ENCODE measurements around the gene BRI3BP.
"Not testable (repeated sequence)": the region's sequence is repeated elsewhere in the genome, so short reads cannot be mapped to it uniquely, and the experiment has no call there.

BRI3BP gene

DNA sequence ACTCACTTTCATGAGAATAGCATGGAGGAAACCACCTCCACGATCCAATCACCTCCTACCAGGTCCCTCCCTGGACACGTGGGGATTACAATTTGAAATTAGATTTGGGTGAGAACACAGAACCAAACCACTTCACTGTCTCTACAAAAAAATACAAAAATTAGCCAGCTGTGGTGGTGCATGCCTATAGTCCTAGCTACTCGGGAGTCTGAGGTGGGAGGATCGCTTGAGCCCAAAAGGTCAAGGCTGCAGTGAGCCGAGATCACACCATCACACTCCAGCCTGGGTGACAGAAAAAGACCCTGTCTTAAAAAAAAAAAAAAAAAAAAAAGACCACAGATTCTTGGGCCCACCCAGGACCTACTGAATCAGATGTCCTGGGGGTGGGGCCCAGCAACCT is 28.3 kb downstream of the BRI3BP start:
- DNase-seq (ENCODE audit: low spot score), result no peak

DNA sequence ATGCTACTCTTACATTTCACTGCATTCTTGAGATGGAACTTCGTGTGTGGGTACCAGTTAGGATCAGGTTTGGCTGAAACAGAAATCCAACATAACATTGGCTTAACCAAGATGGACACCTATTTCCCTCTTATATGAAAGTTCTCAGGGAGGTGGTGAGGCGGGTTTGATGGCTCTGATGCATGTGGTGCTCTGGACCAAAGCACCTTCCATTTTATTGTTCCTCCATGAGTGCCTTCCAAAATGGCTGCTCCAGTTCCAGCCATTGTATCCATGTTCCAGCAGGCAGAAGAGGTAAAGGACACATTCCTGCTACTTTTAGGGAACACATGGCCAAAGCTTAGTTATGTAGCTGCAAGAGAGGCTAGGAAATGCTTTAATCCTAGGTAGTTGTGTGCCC is 29.6 kb downstream of the BRI3BP start:
- DNase-seq (ENCODE audit: low spot score), result no peak

DNA sequence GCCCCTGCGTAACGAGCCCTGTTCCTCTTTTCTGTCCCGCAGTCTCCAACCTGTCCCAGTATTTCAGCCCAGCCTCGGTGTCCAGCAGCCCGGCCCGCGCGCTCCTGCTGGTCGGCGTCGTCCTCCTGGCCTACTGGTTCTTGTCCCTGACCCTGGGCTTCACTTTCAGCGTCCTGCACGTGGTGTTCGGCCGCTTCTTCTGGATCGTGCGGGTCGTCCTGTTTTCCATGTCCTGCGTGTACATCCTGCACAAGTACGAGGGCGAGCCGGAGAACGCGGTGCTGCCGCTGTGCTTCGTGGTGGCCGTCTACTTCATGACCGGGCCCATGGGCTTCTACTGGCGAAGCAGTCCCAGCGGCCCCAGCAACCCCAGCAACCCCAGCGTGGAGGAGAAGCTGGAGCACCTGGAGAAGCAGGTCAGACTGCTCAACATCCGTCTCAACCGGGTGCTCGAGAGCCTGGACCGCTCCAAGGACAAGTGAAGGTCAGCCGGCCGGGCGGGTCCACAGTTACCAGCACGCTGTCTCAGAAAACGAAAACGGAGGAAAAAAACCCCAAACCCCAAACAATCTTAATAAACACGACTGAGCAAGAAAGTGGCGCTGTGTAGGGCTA is 31.6 kb downstream of the BRI3BP start:
- no peak for DNase-seq (ENCODE audit: low spot score)

DNA sequence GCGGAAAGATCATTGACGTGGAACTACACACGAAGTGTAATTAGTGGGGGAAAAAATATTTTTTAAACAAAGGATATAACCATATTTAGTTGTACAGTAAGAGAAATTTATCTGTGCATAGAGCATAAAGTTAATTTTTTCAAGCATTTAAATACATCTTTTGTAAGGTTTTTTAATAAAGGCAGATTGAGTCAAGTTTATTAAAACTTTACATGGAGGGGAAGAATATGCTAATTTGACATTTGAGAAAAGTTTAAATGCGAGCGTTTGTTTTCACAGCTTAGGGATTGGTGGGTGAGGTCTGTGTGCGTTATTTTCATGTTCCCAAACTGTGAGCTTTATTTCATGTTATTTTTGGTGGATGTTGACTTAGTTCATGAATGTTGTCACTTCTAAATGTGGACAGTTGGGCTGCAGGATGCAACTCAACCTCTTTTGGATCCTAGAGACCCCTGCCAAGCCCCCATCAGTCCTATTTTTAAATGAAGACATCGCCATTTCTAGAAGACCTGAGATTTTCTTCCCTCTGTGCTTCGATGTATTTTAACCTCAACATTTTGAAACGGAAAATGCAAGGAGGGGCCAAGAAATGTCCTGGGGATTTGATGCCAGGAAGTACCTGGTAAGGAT is 32.3 kb downstream of the BRI3BP start:
- no peak for DNase-seq (ENCODE audit: low spot score)

DNA sequence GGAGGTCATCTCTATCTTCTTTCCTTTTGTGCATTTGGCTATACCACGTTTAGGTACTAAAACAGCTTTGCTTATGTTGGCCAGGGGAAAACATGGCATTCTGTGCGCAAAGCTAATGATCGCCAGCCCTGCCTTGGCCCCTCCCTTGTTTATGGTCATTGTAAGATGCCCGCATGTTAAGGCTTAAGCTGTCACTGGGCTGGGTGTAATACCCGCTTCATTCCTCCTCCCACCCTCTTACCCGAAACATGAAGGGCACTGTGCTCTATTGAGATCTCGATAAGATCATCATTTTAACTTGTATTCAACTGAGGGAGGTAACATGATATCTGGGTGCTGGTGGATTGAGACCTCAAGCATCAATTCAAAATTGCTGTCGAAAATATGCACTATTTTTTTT is 34.7 kb downstream of the BRI3BP start:
- DNase-seq (ENCODE audit: low spot score), result no peak

DNA sequence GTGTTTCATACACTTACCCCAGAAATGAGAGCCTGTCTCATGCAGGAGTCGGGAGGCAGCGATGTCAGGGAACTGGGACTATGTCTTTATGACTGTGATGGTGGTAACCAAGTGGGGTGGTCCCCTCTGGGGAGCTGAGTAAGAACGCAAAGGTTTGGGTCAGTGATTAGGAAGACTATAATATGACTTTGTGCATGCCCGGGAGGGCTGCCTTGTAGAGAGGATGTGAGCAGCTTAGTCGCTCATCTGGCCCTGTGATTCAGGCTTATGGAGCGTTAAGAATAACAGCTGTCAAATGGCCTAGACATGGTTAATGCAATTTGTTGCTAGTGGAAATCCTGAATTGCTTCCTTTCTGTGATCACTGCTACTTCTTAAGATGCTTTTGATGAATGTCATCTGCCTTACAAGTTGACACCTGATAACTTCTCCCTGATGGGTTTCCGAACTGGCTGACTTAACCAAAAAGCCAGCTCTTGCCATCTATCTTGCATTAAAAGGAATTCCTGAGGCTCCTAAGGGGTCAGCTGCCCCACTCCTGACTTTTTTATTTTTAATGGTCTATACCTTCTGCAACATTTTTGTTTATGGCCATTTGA is 36.4 kb downstream of the BRI3BP start:
- DNase-seq (ENCODE audit: low spot score), result no peak

DNA sequence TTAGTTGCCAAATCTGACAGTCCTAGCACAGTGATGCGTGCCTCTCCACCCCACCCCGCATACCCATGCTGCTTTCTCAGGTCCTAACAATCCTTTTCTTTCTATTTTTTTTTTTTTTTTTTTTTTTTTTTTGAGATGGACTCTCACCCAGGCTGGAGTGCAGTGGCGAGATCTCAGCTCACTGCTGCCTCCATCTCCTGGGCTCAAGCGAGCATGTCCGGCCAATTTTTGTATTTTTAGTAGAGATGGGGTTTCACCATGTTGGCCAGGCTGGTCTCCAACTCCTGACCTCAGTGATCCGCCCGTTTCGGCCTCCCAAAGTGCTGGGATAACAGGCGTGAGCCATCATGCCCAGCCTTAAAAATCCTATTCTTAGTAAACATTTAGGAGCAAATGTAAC is 38.0 kb downstream of the BRI3BP start:
- DNase-seq (ENCODE audit: low spot score), result not testable (repeated sequence)

DNA sequence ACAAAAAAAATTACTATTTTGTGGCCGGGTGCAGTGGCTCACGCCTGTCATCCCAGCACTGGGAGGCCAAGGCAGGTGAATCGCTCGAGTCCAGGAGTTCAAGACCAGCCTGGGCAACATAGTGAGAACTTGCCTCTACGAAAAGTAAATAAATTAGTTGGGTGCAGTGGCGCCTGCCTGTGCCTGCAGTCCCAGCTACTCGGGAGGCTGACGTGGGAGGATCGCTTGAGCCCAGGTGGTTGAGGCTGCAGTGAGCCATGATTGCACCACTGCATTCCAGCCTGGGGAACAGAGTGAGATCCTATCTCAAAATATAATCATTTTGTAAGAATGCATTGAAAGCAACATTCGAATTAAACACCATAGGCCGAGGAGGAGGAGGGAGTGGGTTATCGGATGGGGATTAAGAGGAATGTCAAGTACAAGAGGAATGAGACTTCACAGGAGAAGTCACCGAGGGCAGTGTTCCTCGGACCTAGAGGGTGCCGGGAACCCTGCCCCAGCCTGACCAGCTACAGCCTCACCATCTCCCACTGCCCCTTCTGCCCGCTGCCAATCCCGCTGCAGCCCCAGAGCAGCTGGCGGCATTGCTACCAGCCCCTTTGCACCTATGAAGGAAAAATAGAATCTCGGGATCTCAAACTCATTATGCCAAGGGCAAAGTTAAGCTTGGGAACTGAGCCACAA is 39.2 kb downstream of the BRI3BP start:
- DNase-seq (ENCODE audit: low spot score), result no peak

DNA sequence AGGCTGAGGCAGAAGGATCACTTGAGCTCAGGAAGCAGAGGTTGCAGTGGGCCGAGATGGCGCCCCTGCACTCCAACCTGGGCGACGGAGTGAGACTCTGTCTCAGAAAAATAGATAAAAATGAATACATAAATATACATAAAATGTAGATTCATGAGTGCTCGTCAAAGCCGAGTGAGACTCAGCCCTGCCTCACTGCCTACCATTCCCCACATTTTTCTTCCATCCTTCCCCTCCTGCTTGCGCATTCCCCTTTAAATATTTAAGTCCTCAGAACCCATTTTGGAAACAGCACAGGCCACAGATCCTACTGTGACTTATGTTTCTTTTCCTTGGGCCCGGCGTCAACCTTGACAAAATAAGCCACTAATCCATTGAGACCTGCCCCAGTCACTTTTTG is 39.8 kb downstream of the BRI3BP start:
- DNase-seq (ENCODE audit: low spot score), result no peak

DNA sequence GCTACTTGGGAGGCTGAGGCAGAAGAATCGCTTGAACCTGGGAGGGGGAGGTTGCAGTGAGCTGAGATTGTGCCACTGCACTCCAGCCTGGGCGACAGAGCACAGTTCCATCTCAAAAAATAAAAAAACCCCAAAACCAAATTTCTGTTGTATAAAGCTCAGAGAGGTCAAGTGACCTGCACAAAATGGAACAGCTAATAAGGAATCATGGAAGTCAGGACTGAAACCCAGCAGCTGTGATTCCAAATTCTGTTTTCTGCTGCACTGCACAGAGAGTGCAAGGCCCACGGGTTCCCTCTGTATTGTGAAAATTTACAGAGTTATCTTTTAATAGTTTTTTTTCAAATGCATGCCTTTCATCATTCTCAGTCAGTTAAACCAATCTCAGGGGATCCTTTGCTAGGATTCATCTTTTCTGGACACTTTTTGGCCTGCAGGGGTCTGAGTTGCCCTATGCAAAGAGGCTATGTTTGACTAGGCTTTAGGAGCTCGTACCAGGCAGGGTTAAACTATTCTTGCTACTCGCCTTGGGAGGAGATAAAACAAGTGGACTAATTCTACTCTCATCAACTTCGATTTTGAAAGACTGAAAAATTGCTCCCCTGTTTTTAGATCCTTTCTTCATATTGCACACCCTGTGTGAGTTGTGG is 45.7 kb downstream of the BRI3BP start:
- no peak for DNase-seq (ENCODE audit: low spot score)

DNA sequence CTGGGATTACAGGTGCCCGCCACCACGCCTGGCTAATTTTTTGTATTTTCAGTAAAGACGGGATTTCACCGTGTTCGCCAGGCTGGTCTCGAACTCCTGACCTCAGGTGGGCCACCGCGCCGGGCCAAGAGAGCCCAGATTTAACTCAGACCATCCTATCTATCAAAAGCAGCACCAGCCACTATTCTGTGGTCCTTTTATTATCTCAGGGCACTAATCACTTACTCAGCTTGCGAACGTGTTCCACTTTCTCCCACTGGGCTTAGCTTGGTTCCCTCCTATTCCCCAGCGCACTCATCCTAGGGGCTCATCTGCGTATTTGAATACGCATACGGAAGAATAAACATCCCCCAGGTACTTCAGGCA is 55.6 kb downstream of the BRI3BP start:
- DNase-seq (ENCODE audit: low spot score), result no peak

DNA sequence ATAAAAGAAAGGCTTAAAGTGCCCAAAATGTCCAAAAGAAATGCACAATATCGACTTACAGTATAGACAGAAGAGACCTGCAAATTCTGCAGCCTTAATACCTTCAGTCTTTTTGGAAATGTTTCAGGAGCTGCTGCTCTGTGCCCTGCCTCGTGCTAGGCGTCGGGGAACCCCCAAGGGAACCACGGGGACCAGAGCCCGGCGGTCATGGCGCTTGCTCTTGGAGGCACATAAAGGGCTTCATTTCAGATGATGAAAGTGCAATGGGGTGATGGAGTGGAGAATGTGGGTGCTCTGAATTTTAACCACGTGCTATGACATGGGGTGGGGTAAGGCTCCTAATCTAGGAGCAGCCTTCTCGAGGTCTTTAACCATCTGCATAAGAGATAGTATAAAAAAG is 57.0 kb downstream of the BRI3BP start:
- no peak for DNase-seq (ENCODE audit: low spot score)

DNA sequence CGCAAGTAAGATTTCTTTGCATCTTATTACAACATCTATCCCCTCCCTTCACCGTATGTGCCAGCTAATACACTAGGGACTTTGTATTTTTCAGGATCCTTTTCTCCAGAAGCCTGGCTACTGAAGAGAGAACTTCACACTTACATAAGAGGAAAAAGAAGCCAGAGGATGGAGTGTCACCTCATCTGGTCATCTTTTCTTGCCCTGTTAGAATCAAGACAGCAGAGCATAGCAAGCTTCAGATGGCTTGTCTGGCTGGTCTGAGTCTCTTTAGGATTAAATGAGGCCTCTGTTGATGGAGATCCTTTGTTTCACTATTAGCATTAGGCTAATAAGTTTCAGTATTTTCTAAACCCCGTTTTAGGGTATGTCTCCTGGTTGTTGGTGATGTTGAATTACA is 57.4 kb downstream of the BRI3BP start:
- no peak for DNase-seq (ENCODE audit: low spot score)

DNA sequence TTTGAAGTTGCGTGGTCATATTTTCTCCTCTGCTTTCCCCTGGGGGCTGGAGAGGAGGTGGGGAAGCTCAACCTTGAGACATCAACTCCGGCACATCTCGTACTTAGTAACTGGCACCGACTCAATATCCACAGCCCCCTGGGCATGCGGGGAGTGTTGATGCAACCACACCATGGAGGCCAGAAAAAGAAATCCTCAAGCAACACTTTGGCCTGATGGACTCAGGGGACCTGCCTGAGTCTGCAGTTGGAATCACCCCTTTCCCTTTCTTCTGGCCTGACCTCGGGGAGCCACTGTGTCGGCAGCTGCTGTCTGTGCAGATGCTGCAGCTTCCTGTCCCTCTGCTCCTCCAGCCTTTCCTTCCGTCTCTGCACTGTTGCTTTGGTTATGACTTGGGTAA is 60.4 kb downstream of the BRI3BP start:
- no peak for DNase-seq (ENCODE audit: low spot score)

DNA sequence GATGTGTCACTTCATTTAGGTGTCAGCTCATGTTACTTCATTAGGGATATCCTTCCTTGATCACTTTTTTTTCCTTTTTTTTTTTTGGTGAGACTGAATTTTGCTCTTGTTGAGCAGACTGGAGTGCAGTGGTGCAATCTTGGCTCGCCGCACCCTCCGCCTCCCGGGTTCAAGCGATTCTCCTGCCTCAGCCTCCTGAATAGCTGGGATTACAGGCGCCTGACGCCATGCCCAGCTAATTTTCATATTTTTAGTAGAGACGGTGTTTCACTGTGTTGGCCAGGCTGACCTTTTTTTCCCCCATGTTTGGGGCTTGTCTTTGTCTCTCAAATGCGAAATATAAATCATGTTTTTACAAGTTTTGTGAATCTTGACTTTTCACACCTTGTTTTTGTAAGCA is 62.1 kb downstream of the BRI3BP start:
- DNase-seq (ENCODE audit: low spot score), result no peak

DNA sequence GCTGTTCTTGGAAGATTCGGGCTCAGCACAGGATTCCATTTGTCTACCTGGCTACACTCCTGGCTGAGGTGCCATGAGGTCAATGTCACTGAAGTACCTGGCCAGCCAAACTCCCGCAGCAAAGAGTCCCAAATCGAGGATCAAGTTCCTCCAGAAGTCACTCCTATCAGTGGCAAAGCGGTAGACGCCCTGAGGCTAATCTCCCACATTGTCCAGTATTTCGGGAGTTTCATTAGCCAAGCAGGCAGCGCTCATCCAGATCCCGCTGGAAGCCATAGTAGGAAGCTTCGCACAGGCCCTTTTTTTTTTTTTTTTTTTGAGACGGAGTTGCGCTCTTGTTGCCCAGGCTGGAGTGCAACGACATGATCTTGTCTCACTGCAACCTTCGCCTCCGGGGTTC is 62.9 kb downstream of the BRI3BP start:
- no peak for DNase-seq (ENCODE audit: low spot score)

DNA sequence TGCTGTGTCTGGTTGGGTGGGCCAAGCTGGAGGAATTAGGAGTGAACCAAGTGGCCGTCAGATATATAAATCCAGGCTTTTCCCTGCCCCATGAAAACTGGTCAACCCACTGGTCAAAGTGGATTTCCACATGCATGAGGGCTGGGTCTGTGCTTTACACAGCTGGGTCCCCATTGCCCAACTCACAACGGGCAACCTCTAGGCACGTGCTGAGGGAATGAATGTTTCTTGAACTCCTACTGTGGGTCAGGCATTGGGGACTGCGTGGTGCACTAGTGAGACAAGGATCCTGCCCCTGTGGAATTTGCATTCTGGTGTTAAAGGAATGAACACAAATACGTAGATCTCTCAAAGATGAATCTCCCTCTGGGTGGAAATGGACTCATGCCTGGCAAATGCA is 64.3 kb downstream of the BRI3BP start:
- no peak for DNase-seq (ENCODE audit: low spot score)

DNA sequence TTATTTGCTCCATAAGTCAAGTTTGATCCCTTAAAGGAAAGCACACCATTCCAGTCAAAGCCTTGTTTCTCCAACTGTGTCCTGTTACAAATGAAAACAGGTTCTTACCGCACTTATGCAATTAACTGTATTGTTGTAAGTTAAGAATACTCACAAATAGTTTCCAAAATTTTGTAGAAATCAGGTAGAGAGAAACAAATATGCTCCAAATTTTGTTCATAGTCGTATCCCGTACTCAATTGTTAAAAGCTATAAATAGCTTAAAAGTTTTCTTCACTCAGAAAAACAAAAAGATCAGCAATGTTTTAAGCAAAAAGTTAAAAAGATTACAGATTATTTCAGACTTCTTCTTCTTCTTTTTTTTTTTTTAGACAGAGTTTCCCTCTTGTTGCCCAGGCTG is 67.8 kb downstream of the BRI3BP start:
- DNase-seq (ENCODE audit: low spot score), result no peak

DNA sequence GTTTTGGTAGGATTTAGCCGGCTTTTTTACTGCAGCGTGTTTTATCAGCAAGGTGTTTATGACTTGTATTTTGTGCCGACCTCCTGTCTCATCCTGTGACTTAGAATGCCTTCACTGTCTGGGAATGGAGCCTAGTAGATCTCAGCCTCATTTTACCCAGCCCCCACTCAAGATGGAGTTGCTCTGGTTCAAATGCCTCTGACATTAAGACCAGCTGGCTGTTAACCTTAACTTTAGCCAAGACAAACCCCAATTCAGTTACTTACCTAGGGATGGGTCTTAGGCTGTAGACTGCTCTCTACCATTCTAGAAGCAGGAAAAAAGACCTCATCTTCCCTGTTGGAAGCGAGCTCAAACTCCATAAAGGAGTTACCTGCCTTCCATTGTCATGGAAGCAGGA is 70.1 kb downstream of the BRI3BP start:
- not testable (repeated sequence) for DNase-seq (ENCODE audit: low spot score)

DNA sequence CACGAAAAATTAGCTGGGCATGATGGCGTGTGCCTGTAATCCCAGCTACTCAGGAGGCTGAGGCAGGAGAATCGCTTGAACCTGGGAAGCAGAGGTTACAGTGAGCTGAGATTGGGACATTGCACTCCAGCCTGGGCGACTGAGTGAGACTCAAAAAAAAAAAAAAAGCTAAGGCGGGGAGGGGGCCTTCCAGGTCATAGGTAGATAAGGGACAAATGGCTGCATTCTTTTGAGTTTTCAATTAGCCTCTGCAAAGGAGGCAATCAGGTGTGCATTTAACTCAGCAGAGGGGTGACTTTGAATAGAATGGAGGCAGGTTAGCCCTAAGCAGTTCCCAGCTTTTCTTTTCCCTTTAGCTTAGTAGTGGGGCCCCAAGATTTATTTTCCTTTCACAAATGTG is 71.0 kb downstream of the BRI3BP start:
- DNase-seq (ENCODE audit: low spot score), result no peak

DNA sequence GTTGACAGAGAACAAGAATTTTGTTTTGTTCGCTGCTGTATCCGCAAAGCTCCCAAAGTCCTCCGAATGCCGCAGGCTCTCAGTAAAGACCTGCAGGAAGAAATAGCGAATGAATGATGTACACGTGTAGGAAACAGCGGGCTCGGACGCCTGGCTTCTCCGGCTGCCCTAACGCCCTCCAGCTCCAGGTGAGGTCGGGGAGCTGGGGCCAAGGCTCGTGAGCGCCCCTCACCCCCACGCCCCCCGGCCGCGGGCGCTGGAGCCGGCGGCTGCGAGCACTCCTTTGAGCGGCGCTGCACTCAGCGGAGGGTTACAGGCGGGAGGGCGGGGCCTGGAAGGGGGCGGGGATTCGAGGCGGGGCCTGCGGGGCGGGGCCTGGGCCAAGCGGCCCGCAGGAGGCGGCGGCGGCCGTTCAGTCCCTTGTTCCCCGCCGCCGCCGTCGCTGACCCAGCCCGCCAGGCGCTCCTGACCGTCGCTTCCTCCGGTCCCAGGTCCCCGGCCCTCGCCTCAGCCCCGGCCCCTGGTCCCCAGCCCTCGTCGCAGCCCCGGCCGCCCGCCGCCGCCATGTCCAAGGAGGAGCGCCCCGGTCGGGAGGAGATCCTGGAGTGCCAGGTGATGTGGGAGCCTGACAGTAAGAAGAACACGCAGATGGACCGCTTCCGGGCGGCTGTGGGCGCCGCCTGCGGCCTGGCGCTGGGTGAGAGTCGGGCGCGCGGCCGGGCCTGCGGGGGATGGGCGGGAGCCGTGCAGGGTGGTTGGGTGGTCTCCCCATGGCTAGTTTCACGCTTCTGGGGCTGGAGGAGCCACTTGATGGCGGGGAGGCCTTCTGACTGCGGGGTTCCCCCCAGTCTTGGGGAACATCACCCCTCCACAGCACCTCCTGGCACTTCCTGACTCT is 71.8 kb downstream of the BRI3BP start, which contains the start of gene AACS:
AACS (plus strand) TSS at position 415 of the 898 bp plus-strand sequence; CDS start at position 565, 150 bp downstream.
- DNase-seq (ENCODE audit: low spot score), result peak; percentile 73
